H9 (cell line): ENCODE measurements around the gene TSEN15. TPM values are rescaled to one million over a fixed set of nuclear protein-coding genes. Genes with fewer than 3 reads are reported as not detected.

ENCODE experiments used
- DNase-seq: peaks from one replicate; pipeline ENCODE4 v3.0.0-alpha.2; 2017
- H2AFZ ChIP-seq: one replicate; pipeline ENCODE4 v1.6.1; 2013; ENCODE audit warnings: mild to moderate bottlenecking, low read length, control low read depth, moderate library complexity
- H2AK5ac ChIP-seq: 2 replicates; pipeline ENCODE4 v1.6.1; 2013; ENCODE audit warnings: low read length, control low read depth, mixed read lengths; ENCODE audit not compliant: insufficient read length
- H2BK120ac ChIP-seq: one replicate; pipeline ENCODE4 v1.6.1; 2013; ENCODE audit warnings: low read depth, mild to moderate bottlenecking, low read length, control low read depth, inconsistent platforms; ENCODE audit not compliant: poor library complexity, severe bottlenecking
- H2BK12ac ChIP-seq: 2 replicates; pipeline ENCODE4 v1.6.1; 2013; ENCODE audit warnings: low read length, control low read depth, mixed read lengths, low read depth; ENCODE audit not compliant: insufficient read length
- H2BK15ac ChIP-seq: 2 replicates; pipeline ENCODE4 v1.6.1; 2013; ENCODE audit warnings: low read depth, low read length, control low read depth
- H2BK20ac ChIP-seq: one replicate; pipeline ENCODE4 v1.6.1; 2013; ENCODE audit warnings: low read depth, mild to moderate bottlenecking, low read length, control low read depth, inconsistent platforms; ENCODE audit not compliant: poor library complexity, severe bottlenecking
- H2BK5ac ChIP-seq: 2 replicates; pipeline ENCODE4 v1.6.1; 2013; ENCODE audit warnings: low read length, control low read depth, mixed read lengths; ENCODE audit not compliant: insufficient read length
- H3K14ac ChIP-seq: 2 replicates; pipeline ENCODE4 v1.6.1; 2013; ENCODE audit warnings: low read length, control low read depth; ENCODE audit not compliant: insufficient read depth
- H3K18ac ChIP-seq: 2 replicates; pipeline ENCODE4 v1.6.1; 2013; ENCODE audit warnings: low read depth, mild to moderate bottlenecking, mixed read lengths, low read length, control low read depth; ENCODE audit not compliant: insufficient read length
- H3K23ac ChIP-seq: 2 replicates; pipeline ENCODE4 v1.6.1; 2013; ENCODE audit warnings: low read length, control low read depth, mixed read lengths, low read depth; ENCODE audit not compliant: insufficient read length
- H3K23me2 ChIP-seq: 2 replicates; pipeline ENCODE4 v1.6.1; 2013; ENCODE audit warnings: low read depth, mild to moderate bottlenecking, mixed read lengths, low read length, control low read depth; ENCODE audit not compliant: insufficient read length, poor library complexity, severe bottlenecking
- H3K27ac ChIP-seq: 2 replicates; pipeline ENCODE4 v1.5.1; 2013; ENCODE audit warnings: low read length, control low read depth, mixed read lengths, low read depth; ENCODE audit not compliant: insufficient read length
- H3K27me3 ChIP-seq: 2 replicates; pipeline ENCODE4 v1.6.1; 2013; ENCODE audit warnings: low read length, control low read depth, inconsistent platforms; ENCODE audit not compliant: insufficient read depth
- H3K4ac ChIP-seq: 2 replicates; pipeline ENCODE4 v1.6.1; 2013; ENCODE audit warnings: low read depth, mild to moderate bottlenecking, control low read depth, inconsistent platforms, low read length, moderate library complexity
- H3K4me1 ChIP-seq: 2 replicates; pipeline ENCODE4 v1.6.1; 2013; ENCODE audit warnings: low read length, control low read depth, inconsistent platforms; ENCODE audit not compliant: insufficient read depth
- H3K4me2 ChIP-seq: 2 replicates; pipeline ENCODE4 v1.6.1; 2013; ENCODE audit warnings: low read length, control low read depth, mixed read lengths; ENCODE audit not compliant: insufficient read length, insufficient read depth
- H3K56ac ChIP-seq: 2 replicates; pipeline ENCODE4 v1.6.1; 2013; ENCODE audit warnings: low read depth, mild to moderate bottlenecking, mixed read lengths, low read length, control low read depth; ENCODE audit not compliant: insufficient read length
- H3K79me1 ChIP-seq: 2 replicates; pipeline ENCODE4 v1.6.1; 2013; ENCODE audit warnings: low read depth, mild to moderate bottlenecking, moderate library complexity, low read length, control low read depth, inconsistent platforms; ENCODE audit not compliant: insufficient read depth, poor library complexity, severe bottlenecking
- H3K79me2 ChIP-seq: 2 replicates; pipeline ENCODE4 v1.6.1; 2013; ENCODE audit warnings: low read length, control low read depth, inconsistent platforms; ENCODE audit not compliant: insufficient read depth
- H3K9ac ChIP-seq: 2 replicates; pipeline ENCODE4 v1.6.1; 2013; ENCODE audit warnings: low read length, control low read depth, mixed read lengths; ENCODE audit not compliant: insufficient read length; ENCODE audit errors: extremely low read depth
- H3K9me3 ChIP-seq: one replicate; pipeline ENCODE4 v1.6.1; 2013; ENCODE audit warnings: low read depth, low read length, inconsistent platforms; ENCODE audit not compliant: control insufficient read depth
- H3T11ph ChIP-seq: one replicate; pipeline ENCODE4 v1.6.1; 2013; ENCODE audit warnings: mild to moderate bottlenecking, low read length, control low read depth, inconsistent platforms
- H4K20me1 ChIP-seq: one replicate; pipeline ENCODE4 v1.6.1; 2013; ENCODE audit not compliant: control insufficient read depth, insufficient read length, insufficient read depth
- H4K5ac ChIP-seq: 2 replicates; pipeline ENCODE4 v1.6.1; 2013; ENCODE audit warnings: low read depth, mild to moderate bottlenecking, mixed read lengths, low read length, control low read depth; ENCODE audit not compliant: insufficient read length
- H4K8ac ChIP-seq: replicated peaks from 2 replicates; pipeline ENCODE4 v1.6.1; 2013; ENCODE audit warnings: low read length, control low read depth, mixed read lengths, low read depth; ENCODE audit not compliant: insufficient read length
- H4K91ac ChIP-seq: 2 replicates; pipeline ENCODE4 v1.6.1; 2013; ENCODE audit warnings: low read depth, mild to moderate bottlenecking, moderate library complexity, mixed read lengths, low read length, control low read depth; ENCODE audit not compliant: insufficient read length
- H3K27ac Mint-ChIP-seq, 3 experiments: 2 replicates in 2 of 3; 3 replicates in 1 of 3; pipeline ENCODE4 v1.8.0; 2020 to 2021; ENCODE audit warnings: mixed read lengths in 3 of 3, mild to moderate bottlenecking in 1 of 3, moderate library complexity in 1 of 3
- H3K27me3 Mint-ChIP-seq: 2 replicates; pipeline ENCODE4 v1.8.0; 2021; ENCODE audit warnings: low read depth, mild to moderate bottlenecking, moderate library complexity, mixed read lengths
- H3K36me3 Mint-ChIP-seq, 3 experiments: 2 replicates in 2 of 3; 3 replicates in 1 of 3; pipeline ENCODE4 v1.8.0; 2020 to 2021; ENCODE audit warnings: low read depth in 3 of 3, mixed read lengths in 3 of 3; ENCODE audit not compliant: insufficient read depth in 1 of 3
- H3K4me1 Mint-ChIP-seq, 2 experiments: 2 replicates each; pipeline ENCODE4 v1.8.0; 2020; ENCODE audit warnings: mixed read lengths in 2 of 2
- H3K4me3 Mint-ChIP-seq, 2 experiments: 2 replicates in 1 of 2; 3 replicates in 1 of 2; pipeline ENCODE4 v1.8.0; 2020 to 2021; ENCODE audit warnings: mild to moderate bottlenecking in 2 of 2, mixed read lengths in 2 of 2, moderate library complexity in 1 of 2
- H3K9me3 Mint-ChIP-seq, 2 experiments: 2 replicates in 1 of 2; 3 replicates in 1 of 2; pipeline ENCODE4 v1.8.0; 2020; ENCODE audit warnings: mild to moderate bottlenecking in 2 of 2, mixed read lengths in 2 of 2, moderate library complexity in 1 of 2
- CTCF ChIP-seq: fragments of 200-600 bp; sonication (generic); conservative IDR thresholded peaks from 3 replicates; pipeline ENCODE4 v1.8.0; 2021; ENCODE audit warnings: antibody characterized with exemption, mild to moderate bottlenecking
- WGBS: extraction: QIAGEN DNeasy Blood & Tissue Kit; methylation state at CpG from one replicate; pipeline ENCODE4 v1.1.7; 2013; ENCODE audit warnings: missing lambda C conversion rate, low lambda C conversion rate, mixed read lengths; ENCODE audit not compliant: insufficient read length; ENCODE audit errors: extremely low coverage; 5-methylcytosine and 5-hydroxymethylcytosine counted together
- total RNA-seq: library from RNA; stranded (reverse); gene quantifications from 2 replicates; pipeline ENCODE4 v1.2.1, GENCODE V29; 2021

The TSEN15 gene
- total RNA-seq, 1 experiment from 2014 or later = 21.9 TPM

DNA sequence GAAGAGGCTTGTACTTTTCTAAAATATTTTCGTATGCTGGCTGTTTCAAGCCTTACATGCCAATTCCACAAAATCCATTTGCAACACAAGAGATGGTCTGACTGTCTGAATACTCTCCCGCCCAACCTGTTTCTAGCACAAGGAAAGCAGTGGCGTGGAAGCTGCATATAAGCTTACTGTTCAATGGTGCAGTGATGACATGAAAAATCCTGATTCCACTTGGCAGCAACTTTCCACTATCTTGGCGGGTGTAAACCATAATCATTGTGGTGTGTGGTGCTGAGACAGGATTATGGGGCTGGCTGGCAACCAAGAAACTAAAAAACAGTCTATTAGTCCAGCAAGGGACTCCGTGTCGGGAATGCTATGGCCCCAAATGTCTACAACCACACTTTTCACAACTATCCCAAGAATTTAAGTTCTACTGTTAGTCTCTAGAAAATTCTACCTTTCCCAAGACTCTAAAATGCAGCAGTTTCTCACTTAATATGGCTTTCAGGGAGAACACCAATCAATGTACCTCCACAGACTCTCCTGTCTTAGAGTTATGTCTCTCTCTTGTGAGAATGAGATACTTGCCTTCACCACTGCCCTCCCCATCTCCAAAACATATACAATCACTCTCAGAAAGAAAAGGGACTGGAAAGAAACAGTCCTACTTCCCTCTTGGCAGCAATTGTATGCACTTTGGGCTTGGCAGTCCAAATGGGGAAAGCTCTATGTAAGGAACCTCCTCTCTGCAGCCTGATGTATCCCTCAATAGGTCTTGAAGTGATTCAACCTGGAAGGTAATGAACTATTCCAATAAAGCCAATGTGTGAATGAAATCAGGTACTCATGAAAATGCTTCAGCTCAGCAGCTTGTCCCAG is 23.5 kb upstream of the TSEN15 start:
- Histone ChIP-seq H3K9me3 (no peaks in the 10 kb centered on the region), H2BK5ac (no peak overlapping the region), H2BK12ac (no peak overlapping the region), H2AK5ac (no peak overlapping the region), H4K5ac (no peak overlapping the region), H3K79me1 (no peaks in the 10 kb centered on the region), H4K8ac (no peak overlapping the region), H2BK15ac (no peak overlapping the region), H3K79me2 (no peaks in the 10 kb centered on the region), H3K23me2 (no peaks in the 10 kb centered on the region), H3K4ac (no peak overlapping the region), H2BK120ac (no peak overlapping the region), H4K20me1 (no peaks in the 10 kb centered on the region), H3K27ac (no peak overlapping the region), H3K56ac (no peak overlapping the region), H3K14ac (no peak overlapping the region), H3K4me2 (no peak overlapping the region), H3K27me3 (peaks cover 3% of the 10 kb centered on the region; the same call in 1 of the 2 replicates), H2AFZ (no peak overlapping the region), H3K9ac (no peak overlapping the region), H3K4me1 (peaks cover 13% of the 10 kb centered on the region), H3K23ac (no peak overlapping the region), H2BK20ac (no peak overlapping the region), H3T11ph (no peak overlapping the region), H4K91ac (no peak overlapping the region), H3K18ac (no peak overlapping the region)
- no peak overlapping the region for H3K27ac Mint-ChIP-seq
- H3K4me1 Mint-ChIP-seq = peaks cover 27 to 33% of the 10 kb centered on the region in 2 experiments
- H3K9me3 Mint-ChIP-seq = no peaks in the 10 kb centered on the region; a peak in 1 of 5 replicates
- no peak overlapping the region for H3K4me3 Mint-ChIP-seq
- WGBS = no CpG with 5 or more reads among the region's 6 CpGs
- no peak for DNase-seq
- TF ChIP-seq CTCF = no peak
- H3K36me3 Mint-ChIP-seq = no peaks in the 10 kb centered on the region
- peaks cover 92% of the 10 kb centered on the region for H3K27me3 Mint-ChIP-seq
